Measurements from ENCODE around the gene MARS1.
"Not testable (repeated sequence)": the region's sequence is repeated elsewhere in the genome, so short reads cannot be mapped to it uniquely, and the experiment has no call there.

Gene MARS1

DNA sequence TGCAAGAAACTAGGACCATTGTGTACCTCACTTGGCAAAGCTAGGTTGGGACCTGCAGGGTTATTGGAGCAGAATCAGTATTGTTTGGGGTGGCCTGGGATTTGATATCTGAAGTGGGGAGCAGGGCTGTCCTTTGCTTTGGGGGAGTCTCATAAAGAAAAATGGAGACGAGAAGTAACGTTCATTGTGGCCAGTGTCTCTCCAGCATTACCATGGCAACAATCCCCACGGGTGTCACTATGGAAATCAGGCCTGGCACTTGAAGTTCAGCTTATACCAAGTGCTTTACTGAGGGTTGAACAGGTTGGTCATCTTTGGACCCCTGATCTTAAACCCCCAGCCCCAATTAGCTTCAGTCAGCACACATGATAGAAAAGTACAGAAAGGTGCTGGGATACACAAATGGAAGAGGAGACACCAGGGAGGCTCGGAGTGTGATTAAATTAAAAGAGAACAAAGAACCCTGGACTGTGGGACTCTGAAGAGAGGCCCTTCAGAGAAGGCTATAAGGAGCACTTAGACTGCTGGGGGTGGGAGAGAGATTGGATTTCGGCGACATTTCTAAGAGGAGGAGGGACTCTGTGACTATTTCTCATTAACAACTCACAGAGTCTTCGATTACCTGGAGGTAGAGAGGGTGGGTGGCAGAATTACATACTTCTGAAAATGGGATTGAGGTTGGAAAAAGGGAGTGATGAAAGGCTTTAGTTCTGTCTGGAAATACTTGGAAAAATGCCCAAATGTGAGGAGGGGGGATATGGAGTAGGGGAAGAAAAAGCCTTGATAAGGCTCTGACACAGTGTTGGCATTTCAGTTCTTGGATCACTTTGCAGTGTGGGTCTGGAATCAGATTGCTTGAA, 65.7 kb downstream of the MARS1 start:
- no peak for DNase-seq

DNA sequence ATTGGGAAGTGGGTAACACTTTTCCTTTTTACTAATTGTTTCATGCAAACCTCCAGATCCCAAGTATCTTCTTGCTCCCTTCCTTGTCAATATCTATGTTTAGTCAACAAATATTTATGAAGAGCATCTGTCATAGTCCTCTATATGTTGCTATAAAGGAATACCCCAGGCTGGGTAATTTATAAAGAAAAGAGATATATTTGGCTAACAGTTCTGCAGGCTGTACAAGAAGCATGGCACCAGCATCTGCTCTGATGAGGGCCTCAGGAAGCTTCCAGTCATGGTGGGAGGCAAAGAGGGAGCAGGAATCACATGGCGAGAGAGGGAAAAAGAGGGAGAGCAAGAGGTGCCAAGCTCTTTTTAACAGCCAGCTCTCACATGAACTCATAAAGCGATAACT, 66.6 kb downstream of the MARS1 start:
- DNase-seq = no peak

DNA sequence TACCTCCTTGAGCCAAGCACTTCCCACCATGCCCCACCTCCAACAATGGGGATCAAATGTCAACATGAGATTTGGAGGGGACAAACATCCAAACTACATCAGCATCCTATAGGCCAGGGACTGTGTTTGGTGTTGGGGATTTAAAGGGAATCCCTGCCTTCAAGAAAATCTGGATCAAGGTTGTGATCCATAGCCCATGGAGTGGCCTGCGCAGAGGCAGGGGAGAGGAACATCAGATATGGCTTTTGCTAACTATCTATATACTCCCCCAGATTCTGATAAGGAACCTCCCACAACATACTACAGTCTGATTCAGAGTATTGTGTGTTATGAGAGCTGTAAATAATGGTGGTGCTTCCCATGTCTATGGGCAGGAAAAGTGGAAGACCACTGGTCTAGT, 67.0 kb downstream of the MARS1 start:
- DNase-seq = no peak

DNA sequence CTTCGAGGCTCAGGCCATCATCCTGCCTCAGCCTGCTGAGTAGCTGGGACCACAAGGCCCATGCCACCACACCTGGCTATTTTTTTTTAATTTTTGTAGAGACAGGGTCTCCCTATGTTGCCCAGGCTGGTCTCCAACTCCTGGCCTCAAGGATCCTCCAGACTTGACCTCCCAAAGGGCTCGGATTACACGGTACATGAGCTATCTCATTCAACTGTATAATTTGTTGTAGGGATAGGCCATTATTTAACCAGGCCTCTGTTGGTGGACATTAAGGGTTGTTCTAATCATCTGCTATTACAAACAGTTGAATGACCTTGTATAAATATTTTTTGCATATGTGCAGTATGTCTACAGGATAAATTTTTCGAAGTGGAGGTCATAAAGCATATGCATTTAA, 71.0 kb downstream of the MARS1 start:
- no peak for DNase-seq

DNA sequence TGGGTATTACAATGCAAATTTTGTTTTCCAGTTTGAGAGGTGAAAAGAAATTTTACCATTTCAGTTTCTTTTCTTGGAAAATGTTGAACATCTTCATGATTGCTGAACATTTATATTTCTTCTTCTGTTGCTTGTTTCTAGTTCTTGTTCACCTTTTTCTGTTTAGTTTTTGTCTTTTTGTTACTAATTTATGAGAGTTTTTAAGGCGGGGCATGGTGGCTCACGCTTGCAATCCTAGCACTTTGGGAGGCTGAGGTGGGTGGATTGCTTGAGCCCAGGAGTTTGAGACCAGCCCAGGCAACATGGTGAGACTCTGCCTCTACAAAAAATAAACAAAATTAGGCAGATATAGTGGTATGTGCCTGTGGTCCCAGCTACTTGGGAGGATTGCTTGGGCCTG, 72.6 kb downstream of the MARS1 start:
- DNase-seq = no peak

DNA sequence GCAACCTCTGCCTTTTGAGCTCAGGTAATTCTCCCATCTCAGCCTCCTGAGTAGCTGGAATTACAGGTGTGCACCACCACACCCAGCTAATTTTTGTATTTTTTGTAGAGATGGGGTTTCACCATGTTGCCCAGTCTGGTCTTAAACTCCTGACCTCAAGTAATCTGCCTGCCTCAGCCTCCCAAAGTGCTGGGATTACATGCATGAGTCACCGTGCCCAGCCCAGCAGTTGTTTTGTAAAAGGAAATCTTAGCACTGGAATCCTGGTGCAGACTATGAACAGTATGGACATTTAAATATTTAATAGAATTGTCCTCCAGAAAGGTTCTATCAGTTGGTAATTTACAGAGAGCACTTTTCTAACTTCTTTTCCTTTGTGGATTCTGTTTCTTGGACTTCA, 73.2 kb downstream of the MARS1 start:
- DNase-seq = not testable (repeated sequence)

DNA sequence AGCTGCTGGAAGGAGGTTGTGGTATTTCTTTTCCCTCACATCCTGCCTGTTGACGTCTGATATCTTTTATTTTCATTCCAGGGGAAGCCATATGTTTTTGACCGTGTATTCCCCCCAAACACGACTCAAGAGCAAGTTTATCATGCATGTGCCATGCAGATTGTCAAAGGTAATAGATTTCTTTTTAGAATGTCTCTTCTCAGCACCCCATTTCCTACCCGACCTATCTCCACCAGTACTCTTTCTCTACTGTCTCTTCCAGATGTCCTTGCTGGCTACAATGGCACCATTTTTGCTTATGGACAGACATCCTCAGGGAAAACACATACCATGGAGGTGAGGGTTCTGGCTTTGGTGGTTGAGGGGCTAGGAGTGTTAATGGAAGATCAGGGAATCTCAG, 75.5 kb downstream of the MARS1 start:
- DNase-seq = no peak

DNA sequence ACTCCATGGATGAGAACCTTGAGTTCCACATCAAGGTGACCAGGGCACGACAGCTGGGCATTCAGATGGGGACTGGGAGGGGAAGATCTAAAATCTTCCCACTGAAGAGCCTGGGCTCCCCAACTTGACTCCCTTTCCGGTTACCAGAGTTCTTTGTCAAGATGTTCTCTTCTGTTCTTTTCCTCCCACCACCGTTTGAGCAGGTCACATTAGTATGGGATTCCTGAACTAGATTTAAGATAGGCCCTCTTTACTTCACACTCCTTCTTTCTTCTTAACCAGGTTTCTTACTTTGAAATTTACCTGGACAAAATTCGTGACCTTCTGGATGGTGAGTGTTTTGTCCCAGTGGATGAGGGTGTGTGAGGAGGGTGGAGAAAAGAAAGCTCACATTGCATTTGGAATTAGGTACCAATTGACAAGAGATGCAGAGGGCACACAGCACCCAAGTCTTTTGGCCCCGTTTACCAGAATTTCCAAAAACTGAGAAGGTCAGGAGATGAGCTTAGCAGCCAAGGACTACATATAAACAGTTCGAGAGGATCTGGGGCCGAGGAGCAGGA, 76.4 kb downstream of the MARS1 start:
- DNase-seq = no peak
